HepG2 (cell line): ENCODE measurements around the gene IRGQ. TPM values are rescaled to one million over a fixed set of nuclear protein-coding genes. Genes with fewer than 3 reads are reported as not detected.
"Not testable (repeated sequence)": the region's sequence is repeated elsewhere in the genome, so short reads cannot be mapped to it uniquely, and the experiment has no call there.

ENCODE experiments used
- ATAC-seq: fragments of 200-7000 bp; cut with Tn5 transposase; 3 replicates; pipeline ENCODE4 v1.9.1; 2020; ENCODE audit warnings: mild to moderate bottlenecking, moderate library complexity
- BruUV-seq: library from RNA; stranded (reverse); fragments of 400-500 nt; replicated peaks from 2 replicates; lab custom pipeline; 2021; lab: Mats Ljungman, UMichigan
- CTCF ChIA-PET: fragments of 300-600 bp; formaldehyde crosslinking; extraction: SDS; loops from one replicate; lab custom pipeline; 2021; ENCODE audit warnings: low total read pairs, inconsistent platforms, low intra/inter-chr PET ratio; lab: Yijun Ruan, JAX
- POLR2A ChIA-PET: fragments of 350-600 bp; sonication (Branson Sonifier 250); formaldehyde crosslinking; loops from one replicate; lab custom pipeline; 2020; ENCODE audit warnings: antibody characterized with exemption, inconsistent platforms; lab: Yijun Ruan, JAX
- DNase-seq: peaks from one replicate; pipeline ENCODE4 v3.0.0-alpha.2; 2015; ENCODE audit warnings: low spot score
- FAIRE-seq: peaks from 3 replicates; lab custom pipeline; 2011; peaks lifted over from hg19 to GRCh38; lab: Jason Lieb, UNC
- H2AFZ ChIP-seq: one replicate; pipeline ENCODE4 v1.6.1; 2011; ENCODE audit warnings: low read length, inconsistent platforms
- H3K27ac ChIP-seq: fragments of 300-600 bp; 3 replicates; pipeline ENCODE4 v1.8.0; 2011; ENCODE audit warnings: mixed run types, mild to moderate bottlenecking, mixed read lengths, low read length, inconsistent platforms; ENCODE audit not compliant: insufficient read depth; ENCODE audit errors: extremely low read length
- H3K27me3 ChIP-seq, 2 experiments: fragments of 200-600 bp in 1 of 2; 2 replicates in 1 of 2; 3 replicates in 1 of 2; pipeline versions ENCODE4 v1.6.0 to v1.8.0; 2011; ENCODE audit warnings: low read length in 2 of 2, mild to moderate bottlenecking in 2 of 2, moderate library complexity in 2 of 2, inconsistent platforms in 1 of 2; ENCODE audit not compliant: insufficient read depth in 2 of 2, control insufficient read depth in 1 of 2
- H3K36me3 ChIP-seq, 2 experiments: fragments of 200-600 bp in 1 of 2; replicated peaks in 1 of 2; 2 replicates in 1 of 2; 3 replicates in 1 of 2; pipeline versions ENCODE4 v1.5.1 to v1.8.0; 2011; ENCODE audit warnings: low read length in 2 of 2, inconsistent platforms in 1 of 2; ENCODE audit not compliant: insufficient read depth in 2 of 2, control insufficient read depth in 1 of 2
- H3K4me1 ChIP-seq: 2 replicates; pipeline ENCODE4 v1.5.1; 2012; ENCODE audit warnings: low read length, inconsistent platforms; ENCODE audit not compliant: insufficient read depth
- H3K4me2 ChIP-seq: 2 replicates; pipeline ENCODE4 v1.6.0; 2011; ENCODE audit warnings: low read depth, low read length, inconsistent platforms
- H3K4me3 ChIP-seq, 3 experiments: fragments of 200-600 bp in 1 of 3; sonication (generic), shearing (Covaris generic) in 1 of 3; replicated peaks in 1 of 3; 2 replicates each; pipeline ENCODE4 v1.5.1; 2011 to 2016; ENCODE audit warnings: low read length in 3 of 3, inconsistent platforms in 2 of 3, low read depth in 2 of 3, mild to moderate bottlenecking in 2 of 3, control low read depth in 1 of 3, mixed read lengths in 1 of 3; ENCODE audit not compliant: insufficient read depth in 1 of 3
- H3K79me2 ChIP-seq: one replicate; pipeline ENCODE4 v1.6.1; 2011; ENCODE audit warnings: low read length, inconsistent platforms; ENCODE audit not compliant: insufficient read depth
- H3K9ac ChIP-seq: 2 replicates; pipeline ENCODE4 v1.6.0; 2011; ENCODE audit warnings: mild to moderate bottlenecking, low read depth, low read length, inconsistent platforms; ENCODE audit not compliant: insufficient read depth
- H3K9me3 ChIP-seq: 2 replicates; pipeline ENCODE4 v1.5.1; 2012; ENCODE audit warnings: mild to moderate bottlenecking, low read length
- H4K20me1 ChIP-seq: 2 replicates; pipeline ENCODE4 v1.6.0; 2011; ENCODE audit warnings: inconsistent platforms, mild to moderate bottlenecking, low read length, moderate library complexity; ENCODE audit not compliant: insufficient read depth
- SIN3B ChIP-seq: fragments of 150-350 bp; IDR thresholded peaks from 2 replicates; pipeline ENCODE4 v1.6.1; 2014; ENCODE audit warnings: low read length
- WIZ ChIP-seq: sonication (generic); formaldehyde crosslinking; IDR thresholded peaks from 2 replicates; pipeline ENCODE4 v1.5.1; 2020; ENCODE audit warnings: mild to moderate bottlenecking, missing genetic modification reagents
- ZFP36L2 ChIP-seq: sonication (generic); formaldehyde crosslinking; IDR thresholded peaks from 2 replicates; pipeline ENCODE4 v1.4.0; 2020; ENCODE audit warnings: missing genetic modification reagents
- WGBS: methylation state at CpG from one replicate; pipeline ENCODE4 v1.1.6; 2017; ENCODE audit warnings: low lambda C conversion rate; 5-methylcytosine and 5-hydroxymethylcytosine counted together
- in situ Hi-C: cut with HindIII; loops from 2 replicates; pipeline ENCODE4 v1.10.0; 2017; ENCODE audit warnings: low pct_unique_long_range_greater_than_20kb; ENCODE audit not compliant: extremely low pct_ligation_motif_present
- intact Hi-C: fragments of 100-400 bp; cut with micrococcal nuclease; formaldehyde crosslinking; loops from one replicate; pipeline ENCODE4 v1.10.0; 2022; ENCODE audit not compliant: unreplicated experiment
- polyA plus RNA-seq, 8 experiments: library from polyadenylated mRNA; depleted of rRNA in 3 of 8; stranded (reverse) in 7 of 8; unstranded in 1 of 8; fragments of >200 nt; fragmentation: Illumina TruSeq in 4 of 8; extraction: Trizol in 4 of 8; gene quantifications; 2 replicates each; pipeline versions ENCODE4 v1.2.1 to v1.2.3, GENCODE V29; 2011 to 2016; ENCODE audit warnings: low read depth in 4 of 8, missing spikeins in 1 of 8, mixed read lengths in 1 of 8; ENCODE audit not compliant: insufficient read depth in 1 of 8
- total RNA-seq, 5 experiments: library from RNA; depleted of rRNA; stranded (reverse); fragments of >200 nt; fragmentation: Illumina TruSeq; extraction: Trizol; gene quantifications; 2 replicates each; pipeline ENCODE4 v1.2.3, GENCODE V29; 2016; ENCODE audit warnings: low read depth in 1 of 5
- TF ChIP-seq, protein P1 (sequence below): sonication (generic); formaldehyde crosslinking; IDR thresholded peaks from 2 replicates; pipeline ENCODE4 v1.4.0; 2020; ENCODE audit warnings: missing genetic modification reagents

The IRGQ gene
- total and polyA plus RNA-seq, 2 of the 13 experiments (the other 11 are each of a cell fraction or from before 2014, with no cell fraction given): 11.6 to 12.4 TPM

DNA sequence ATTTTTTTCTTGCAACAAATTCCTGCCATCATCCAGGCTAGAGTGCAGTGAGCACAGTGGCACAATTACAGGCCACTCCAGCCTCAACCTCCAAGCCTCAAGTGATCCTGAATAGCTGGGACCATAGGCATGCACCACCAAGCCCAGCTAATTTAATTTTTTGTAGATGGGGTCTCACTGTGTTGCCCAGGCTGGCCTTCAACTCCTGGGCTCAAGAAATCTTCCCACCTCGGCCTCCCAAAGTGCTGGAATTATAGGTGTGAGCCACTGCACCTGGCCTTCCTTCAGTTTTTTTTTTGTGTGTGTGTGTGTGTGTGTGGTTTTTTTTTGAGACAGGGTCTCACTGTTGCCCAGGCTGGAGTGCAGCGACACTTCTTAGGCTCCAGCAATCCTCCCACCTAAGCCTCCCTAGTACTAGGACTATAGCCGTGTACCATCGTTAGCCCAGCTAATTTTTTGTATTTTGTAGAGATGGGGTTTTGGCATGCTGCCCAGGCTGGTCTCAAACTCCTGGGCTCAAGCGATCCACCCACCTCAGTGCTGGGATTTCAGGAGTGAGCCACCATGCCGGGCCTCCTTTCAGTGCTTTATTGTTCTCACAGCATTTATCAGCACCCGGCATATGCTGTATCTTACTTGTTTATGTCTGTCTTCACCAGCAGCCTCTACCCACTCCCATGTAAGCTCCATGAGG lies 10.1 kb upstream of the IRGQ start:
- Histone ChIP-seq H3K9ac (no peak overlapping the region), H3K4me1 (no peaks in the 10 kb centered on the region), H3K4me2 (no peak overlapping the region), H3K9me3 (no peaks in the 10 kb centered on the region), H4K20me1 (no peaks in the 10 kb centered on the region), H3K36me3 (peaks cover 11 to 16% of the 10 kb centered on the region in 2 experiments; a peak in 4 of 5 replicates), H3K4me3 (no peak overlapping the region), H3K79me2 (no peaks in the 10 kb centered on the region), H3K27ac (no peak overlapping the region), H3K27me3 (no peaks in the 10 kb centered on the region), H2AFZ (no peak overlapping the region)
- in situ Hi-C loops (no loop called here), intact Hi-C loops (no loop called here)
- 82% methylated on average over 7 of the region's 7 CpGs for WGBS
- CTCF ChIA-PET: no interaction called here
- ATAC-seq (no peak), FAIRE-seq (no peak), DNase-seq (no peak)
- POLR2A ChIA-PET: interaction anchor here (0.6 to 1.1 kb wide), 3 partner anchors 9 to 12 kb away, joined by 3 read pairs; partner anchors contain the start of genes IRGQ and ZNF576
- TF ChIP-seq WIZ (no peak), ZFP36L2 (CRISPR knock-in tag) (no peak), SIN3B (no peak)
- TF ChIP-seq, protein P1, sequence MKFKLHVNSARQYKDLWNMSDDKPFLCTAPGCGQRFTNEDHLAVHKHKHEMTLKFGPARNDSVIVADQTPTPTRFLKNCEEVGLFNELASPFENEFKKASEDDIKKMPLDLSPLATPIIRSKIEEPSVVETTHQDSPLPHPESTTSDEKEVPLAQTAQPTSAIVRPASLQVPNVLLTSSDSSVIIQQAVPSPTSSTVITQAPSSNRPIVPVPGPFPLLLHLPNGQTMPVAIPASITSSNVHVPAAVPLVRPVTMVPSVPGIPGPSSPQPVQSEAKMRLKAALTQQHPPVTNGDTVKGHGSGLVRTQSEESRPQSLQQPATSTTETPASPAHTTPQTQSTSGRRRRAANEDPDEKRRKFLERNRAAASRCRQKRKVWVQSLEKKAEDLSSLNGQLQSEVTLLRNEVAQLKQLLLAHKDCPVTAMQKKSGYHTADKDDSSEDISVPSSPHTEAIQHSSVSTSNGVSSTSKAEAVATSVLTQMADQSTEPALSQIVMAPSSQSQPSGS (CRISPR knock-in tag): no peak
- BruUV-seq: no TSS peak

- ATAC-seq, POLR2A ChIA-PET, intact Hi-C loops, H3K4me3 ChIP-seq, FAIRE-seq, H4K20me1 ChIP-seq, in situ Hi-C loops, BruUV-seq, H3K27me3 ChIP-seq, DNase-seq, CTCF ChIA-PET, H3K4me2 ChIP-seq, H3K27ac ChIP-seq, H3K9me3 ChIP-seq, H2AFZ ChIP-seq, H3K9ac ChIP-seq: not testable (repeated sequence)
- H3K79me2 ChIP-seq: peaks cover 20% of the 10 kb centered on the region
- H3K4me1 ChIP-seq: peaks cover 11% of the 10 kb centered on the region
- peaks cover 5 to 28% of the 10 kb centered on the region in 2 experiments; a peak in 3 of 5 replicates for H3K36me3 ChIP-seq
- 94% methylated on average over 4 of the region's 5 CpGs for WGBS
These were observed 4.4 kb upstream of the IRGQ start for GRCh38 chr19:43600326-43600725.
